ENCODE measurements around the gene UBA6. TPM values are rescaled to one million over a fixed set of nuclear protein-coding genes. Genes with fewer than 3 reads are reported as not detected.

UBA6 gene
- total RNA-seq, 1 experiment from 2014 or later = 72.2 TPM

DNA sequence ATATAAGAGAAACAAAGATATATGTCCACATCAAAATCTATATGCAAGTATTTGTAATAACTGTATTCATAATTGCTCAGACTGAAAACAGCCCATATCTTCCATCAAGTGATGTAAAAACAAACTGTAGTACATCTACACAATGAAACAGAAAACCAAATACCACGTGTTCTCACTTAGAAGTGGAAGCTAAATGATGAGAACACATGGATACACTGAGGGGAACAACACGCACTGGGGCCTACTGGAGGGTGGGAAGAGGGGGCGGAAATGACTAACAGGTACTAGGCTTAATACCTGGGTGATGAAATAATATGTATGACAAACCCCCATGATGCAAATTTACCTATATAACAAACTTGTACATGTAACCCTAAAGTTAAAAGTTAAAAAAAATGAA is 42.7 kb downstream of the UBA6 start:
- Histone ChIP-seq H2AK5ac (ENCODE audit: insufficient read length, low read length) (no peak overlapping the region), H2BK120ac (ENCODE audit: low read depth, low read length, poor library complexity, severe bottlenecking) (no peak overlapping the region), H3K18ac (ENCODE audit: insufficient read length, low read depth, low read length) (no peak overlapping the region), H4K8ac (replicated peaks; ENCODE audit: insufficient read length, low read depth, low read length) (no peak overlapping the region), H2AFZ (ENCODE audit: low read length) (no peak overlapping the region), H3T11ph (ENCODE audit: low read length) (no peak overlapping the region), H3K9ac (ENCODE audit: extremely low read depth, insufficient read length, low read length) (no peak overlapping the region), H3K79me2 (ENCODE audit: insufficient read depth, low read length) (no peaks in the 10 kb centered on the region), H3K23me2 (ENCODE audit: insufficient read length, low read depth, low read length, poor library complexity, severe bottlenecking) (no peaks in the 10 kb centered on the region), H2BK20ac (ENCODE audit: low read depth, low read length, poor library complexity, severe bottlenecking) (no peak overlapping the region), H4K5ac (ENCODE audit: insufficient read length, low read depth, low read length) (no peak overlapping the region), H3K23ac (ENCODE audit: insufficient read length, low read depth, low read length) (no peak overlapping the region), H2BK5ac (ENCODE audit: insufficient read length, low read length) (no peak overlapping the region), H4K91ac (ENCODE audit: insufficient read length, low read depth, low read length) (no peak overlapping the region), H3K27me3 (ENCODE audit: insufficient read depth, low read length) (no peaks in the 10 kb centered on the region), H3K79me1 (ENCODE audit: insufficient read depth, low read depth, low read length, poor library complexity, severe bottlenecking) (no peaks in the 10 kb centered on the region), H2BK12ac (ENCODE audit: insufficient read length, low read depth, low read length) (no peak overlapping the region), H3K27ac (ENCODE audit: insufficient read length, low read depth, low read length) (no peak overlapping the region), H2BK15ac (ENCODE audit: low read depth, low read length) (no peak overlapping the region), H3K56ac (ENCODE audit: insufficient read length, low read depth, low read length) (no peak overlapping the region), H3K4me1 (ENCODE audit: insufficient read depth, low read length) (no peaks in the 10 kb centered on the region), H3K14ac (ENCODE audit: insufficient read depth, low read length) (no peak overlapping the region), H3K4ac (ENCODE audit: low read depth, low read length) (no peak overlapping the region), H4K20me1 (ENCODE audit: control insufficient read depth, insufficient read depth, insufficient read length) (no peaks in the 10 kb centered on the region), H3K9me3 (ENCODE audit: control insufficient read depth, low read depth, low read length) (peaks cover 14% of the 10 kb centered on the region), H3K4me2 (ENCODE audit: insufficient read depth, insufficient read length, low read length) (no peak overlapping the region)
- Mint-ChIP-seq H3K27me3 (ENCODE audit: low read depth) (no peaks in the 10 kb centered on the region), H3K9me3 (peaks cover 20 to 21% of the 10 kb centered on the region in 2 experiments), H3K4me1 (no peaks in the 10 kb centered on the region), H3K4me3 (no peak overlapping the region), H3K36me3 (ENCODE audit: insufficient read depth in 1 of 3, low read depth in 3 of 3) (peaks cover 76 to 89% (median 89%) of the 10 kb centered on the region in 3 experiments), H3K27ac (no peak overlapping the region)
- DNase-seq = no peak
- WGBS (ENCODE audit: extremely low coverage, insufficient read length, low lambda C conversion rate) = no CpG with 5 or more reads among the region's 3 CpGs
- TF ChIP-seq, protein P1, sequence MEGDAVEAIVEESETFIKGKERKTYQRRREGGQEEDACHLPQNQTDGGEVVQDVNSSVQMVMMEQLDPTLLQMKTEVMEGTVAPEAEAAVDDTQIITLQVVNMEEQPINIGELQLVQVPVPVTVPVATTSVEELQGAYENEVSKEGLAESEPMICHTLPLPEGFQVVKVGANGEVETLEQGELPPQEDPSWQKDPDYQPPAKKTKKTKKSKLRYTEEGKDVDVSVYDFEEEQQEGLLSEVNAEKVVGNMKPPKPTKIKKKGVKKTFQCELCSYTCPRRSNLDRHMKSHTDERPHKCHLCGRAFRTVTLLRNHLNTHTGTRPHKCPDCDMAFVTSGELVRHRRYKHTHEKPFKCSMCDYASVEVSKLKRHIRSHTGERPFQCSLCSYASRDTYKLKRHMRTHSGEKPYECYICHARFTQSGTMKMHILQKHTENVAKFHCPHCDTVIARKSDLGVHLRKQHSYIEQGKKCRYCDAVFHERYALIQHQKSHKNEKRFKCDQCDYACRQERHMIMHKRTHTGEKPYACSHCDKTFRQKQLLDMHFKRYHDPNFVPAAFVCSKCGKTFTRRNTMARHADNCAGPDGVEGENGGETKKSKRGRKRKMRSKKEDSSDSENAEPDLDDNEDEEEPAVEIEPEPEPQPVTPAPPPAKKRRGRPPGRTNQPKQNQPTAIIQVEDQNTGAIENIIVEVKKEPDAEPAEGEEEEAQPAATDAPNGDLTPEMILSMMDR (conservative IDR thresholded peaks at IDR 0.05) = no peak

All from H9 (cell line).